GM23338 (cell line): ENCODE data around the gene POLR3E.
A peak's percentile ranks its signal among the peaks of the same experiment; 100 is the strongest.

ENCODE experiments used
- CREB1 ChIP-seq: fragments of 250-450 bp; sonication (Bioruptor Pico); IDR thresholded peaks from 2 replicates; pipeline ENCODE4 v1.5.0; 2020; ENCODE audit warnings: low read depth, mild to moderate bottlenecking, moderate library complexity
- EZH2 ChIP-seq: fragments of 200-600 bp; sonication (generic); IDR thresholded peaks from one replicate; pipeline ENCODE4 v1.8.0; 2017; ENCODE audit warnings: antibody characterized with exemption, mild to moderate bottlenecking, low read depth; ENCODE audit not compliant: unreplicated experiment
- EZH2phosphoT487 ChIP-seq: fragments of 200-600 bp; sonication (generic); IDR thresholded peaks from one replicate; pipeline ENCODE4 v1.8.1; 2018; ENCODE audit warnings: antibody characterized with exemption; ENCODE audit not compliant: unreplicated experiment
- JUNB ChIP-seq: IDR thresholded peaks from one replicate; pipeline ENCODE4 v1.6.1; 2016; ENCODE audit warnings: antibody characterized with exemption; ENCODE audit not compliant: unreplicated experiment
- POLR2AphosphoS5 ChIP-seq: IDR thresholded peaks from 2 replicates; pipeline ENCODE4 v1.6.1; 2016; ENCODE audit warnings: antibody characterized with exemption, low read depth
- STAT1 ChIP-seq: IDR thresholded peaks from one replicate; pipeline ENCODE4 v1.6.1; 2016; ENCODE audit warnings: antibody characterized with exemption; ENCODE audit not compliant: unreplicated experiment
- ZNF114 ChIP-seq: fragments of 250-450 bp; sonication (Bioruptor Pico); IDR thresholded peaks from 2 replicates; pipeline ENCODE4 v1.5.0; 2020; ENCODE audit warnings: mild to moderate bottlenecking, moderate library complexity
- TF ChIP-seq, protein P1 (sequence below), 2 experiments: fragments of 200-600 bp in 1 of 2; sonication (generic) in 1 of 2; conservative IDR thresholded peaks; 2 replicates each; pipeline versions ENCODE4 v1.5.1 to v1.6.1; 2016 to 2017; ENCODE audit warnings: antibody characterized with exemption in 2 of 2, low read depth in 2 of 2, mild to moderate bottlenecking in 2 of 2, moderate library complexity in 1 of 2
- TF ChIP-seq, protein P2 (sequence below): IDR thresholded peaks from 2 replicates; pipeline ENCODE4 v1.6.1; 2016; ENCODE audit warnings: antibody characterized with exemption

DNA sequence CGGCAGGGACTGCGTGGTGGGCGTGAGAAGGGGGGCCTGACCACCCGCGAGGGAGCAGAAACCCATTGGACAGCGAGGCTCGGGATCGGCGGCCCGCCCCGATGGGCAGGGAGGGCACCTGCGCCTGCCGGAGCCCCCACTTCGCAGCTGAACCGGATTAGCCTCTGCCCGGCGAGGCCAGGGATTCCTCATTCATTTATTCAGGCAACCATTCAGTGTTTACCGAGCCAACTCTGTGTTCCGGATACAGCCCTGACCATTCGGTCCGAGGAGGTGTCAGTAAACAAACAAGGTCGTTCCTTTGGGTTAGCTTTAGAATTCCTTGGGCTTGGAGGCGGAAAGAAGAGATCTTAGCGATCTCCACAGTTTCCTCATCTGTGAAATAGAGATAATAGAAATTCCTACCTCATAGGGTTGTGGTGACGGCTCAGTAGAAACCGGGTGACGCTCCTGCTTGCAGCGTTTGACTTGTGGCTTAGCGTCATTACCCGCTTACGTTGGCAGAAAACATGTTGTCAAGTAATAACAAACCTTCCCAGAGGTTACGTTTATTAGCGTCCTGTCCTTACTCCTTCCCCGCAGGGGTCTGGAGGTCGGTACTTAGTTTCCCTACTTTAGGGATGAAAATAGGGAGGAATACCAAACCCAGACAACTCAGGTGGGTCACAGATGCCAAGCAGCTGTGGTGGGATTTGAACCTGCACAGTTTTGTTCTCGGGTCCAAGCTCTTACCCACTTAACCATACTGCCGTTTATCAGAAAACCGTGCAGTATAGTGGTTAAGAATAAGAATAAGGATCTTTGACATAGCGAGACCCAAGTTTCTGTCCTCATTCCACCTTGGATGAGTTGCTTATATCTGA lies 893 bp downstream of the POLR3E start:
- TF ChIP-seq, protein P1, sequence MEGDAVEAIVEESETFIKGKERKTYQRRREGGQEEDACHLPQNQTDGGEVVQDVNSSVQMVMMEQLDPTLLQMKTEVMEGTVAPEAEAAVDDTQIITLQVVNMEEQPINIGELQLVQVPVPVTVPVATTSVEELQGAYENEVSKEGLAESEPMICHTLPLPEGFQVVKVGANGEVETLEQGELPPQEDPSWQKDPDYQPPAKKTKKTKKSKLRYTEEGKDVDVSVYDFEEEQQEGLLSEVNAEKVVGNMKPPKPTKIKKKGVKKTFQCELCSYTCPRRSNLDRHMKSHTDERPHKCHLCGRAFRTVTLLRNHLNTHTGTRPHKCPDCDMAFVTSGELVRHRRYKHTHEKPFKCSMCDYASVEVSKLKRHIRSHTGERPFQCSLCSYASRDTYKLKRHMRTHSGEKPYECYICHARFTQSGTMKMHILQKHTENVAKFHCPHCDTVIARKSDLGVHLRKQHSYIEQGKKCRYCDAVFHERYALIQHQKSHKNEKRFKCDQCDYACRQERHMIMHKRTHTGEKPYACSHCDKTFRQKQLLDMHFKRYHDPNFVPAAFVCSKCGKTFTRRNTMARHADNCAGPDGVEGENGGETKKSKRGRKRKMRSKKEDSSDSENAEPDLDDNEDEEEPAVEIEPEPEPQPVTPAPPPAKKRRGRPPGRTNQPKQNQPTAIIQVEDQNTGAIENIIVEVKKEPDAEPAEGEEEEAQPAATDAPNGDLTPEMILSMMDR (conservative IDR thresholded peaks at IDR 0.05; ENCODE audit: low read depth in 2 of 2), result no peak
- no peak for TF ChIP-seq ZNF114 (CRISPR knock-in tag)
- TF ChIP-seq POLR2AphosphoS5, result peak; percentile 57
- TF ChIP-seq EZH2, result no peak
- no peak for TF ChIP-seq EZH2phosphoT487
- TF ChIP-seq CREB1 (CRISPR knock-in tag), result peak; percentile 58
- no peak for TF ChIP-seq JUNB
- TF ChIP-seq, protein P2, sequence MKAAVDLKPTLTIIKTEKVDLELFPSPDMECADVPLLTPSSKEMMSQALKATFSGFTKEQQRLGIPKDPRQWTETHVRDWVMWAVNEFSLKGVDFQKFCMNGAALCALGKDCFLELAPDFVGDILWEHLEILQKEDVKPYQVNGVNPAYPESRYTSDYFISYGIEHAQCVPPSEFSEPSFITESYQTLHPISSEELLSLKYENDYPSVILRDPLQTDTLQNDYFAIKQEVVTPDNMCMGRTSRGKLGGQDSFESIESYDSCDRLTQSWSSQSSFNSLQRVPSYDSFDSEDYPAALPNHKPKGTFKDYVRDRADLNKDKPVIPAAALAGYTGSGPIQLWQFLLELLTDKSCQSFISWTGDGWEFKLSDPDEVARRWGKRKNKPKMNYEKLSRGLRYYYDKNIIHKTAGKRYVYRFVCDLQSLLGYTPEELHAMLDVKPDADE, result no peak
- no peak for TF ChIP-seq STAT1
